NCI-H2171 (cell line): Measurements from ENCODE around the gene PCBP3.
A peak's percentile ranks its signal among the peaks of the same experiment; 100 is the strongest.
"Not testable (repeated sequence)": the region's sequence is repeated elsewhere in the genome, so short reads cannot be mapped to it uniquely, and the experiment has no call there.

Experiments
- DNase-seq: peaks from one replicate; lab custom pipeline; 2025; lab: John Stamatoyannopoulos, UW

The PCBP3 gene

GRCh38 chr21:45945066-45945867 lies 301.7 kb downstream of the PCBP3 start:
- no peak for DNase-seq

- DNase-seq: no peak
Observed at GRCh38 chr21:45945868-45946210, 302.3 kb downstream of the PCBP3 start.

DNA sequence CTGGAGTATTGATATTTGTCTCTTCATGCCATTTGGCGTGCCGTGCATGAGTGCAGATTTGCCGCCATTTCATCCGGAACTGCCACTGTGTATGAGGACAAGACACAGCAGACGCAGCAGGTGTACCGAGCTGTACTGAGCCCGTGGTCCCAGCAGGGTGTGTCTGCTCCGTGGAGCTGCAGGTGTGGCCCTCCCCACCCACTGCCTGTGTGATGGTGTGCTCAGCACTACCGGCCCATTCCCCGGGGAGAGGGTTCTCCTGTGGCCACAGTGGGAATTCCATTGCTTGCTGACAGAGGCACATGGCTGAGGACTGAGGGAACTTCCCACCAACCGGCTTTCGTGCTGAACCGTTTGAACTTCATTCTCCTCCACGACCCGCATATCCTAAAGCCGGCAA lies 303.8 kb downstream of the PCBP3 start:
- no peak for DNase-seq

GRCh38 chr21:45947716-45948255 lies 304.3 kb downstream of the PCBP3 start:
- DNase-seq: no peak

GRCh38 chr21:45948576-45949141 lies 305.1 kb downstream of the PCBP3 start:
- DNase-seq: no peak

DNA sequence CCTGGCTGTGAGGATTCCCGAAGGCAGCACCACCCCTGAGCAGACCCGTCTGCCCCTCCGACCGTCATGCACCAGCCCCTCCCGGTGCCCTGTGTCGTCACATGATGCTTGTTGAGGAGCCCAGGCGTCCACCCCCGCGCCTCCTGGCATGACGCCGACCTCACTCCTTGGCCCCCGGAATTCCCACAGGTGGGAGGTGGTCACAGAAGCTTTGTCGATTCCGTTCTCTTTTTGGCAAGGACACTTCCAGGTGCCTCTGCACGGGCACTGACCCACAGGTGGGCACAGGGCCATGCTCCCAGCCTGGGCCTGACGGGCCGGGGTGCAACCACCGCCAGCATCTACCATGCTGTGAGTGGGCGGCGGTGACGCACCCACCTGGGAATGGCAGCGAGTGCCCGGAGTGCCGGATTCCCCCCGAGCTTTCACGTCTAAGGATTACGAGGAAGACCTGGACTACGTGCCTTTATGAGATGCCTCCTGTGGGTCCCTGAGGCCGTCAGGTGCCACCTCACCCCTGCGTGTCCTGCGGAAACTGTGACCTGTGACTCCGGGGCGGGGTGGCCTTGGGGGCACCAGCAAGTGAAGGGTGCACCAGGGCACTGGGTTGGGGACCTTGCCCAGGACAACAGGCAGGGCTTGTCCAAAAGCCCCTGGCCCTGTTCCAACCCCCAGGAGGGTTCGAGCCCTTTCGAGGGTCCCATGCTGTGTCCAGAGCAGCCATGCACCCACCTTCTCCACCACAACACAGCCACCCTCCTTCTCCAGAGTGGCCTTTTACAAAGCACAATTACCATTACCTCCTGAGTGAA lies 306.6 kb downstream of the PCBP3 start:
- DNase-seq: no peak

DNA sequence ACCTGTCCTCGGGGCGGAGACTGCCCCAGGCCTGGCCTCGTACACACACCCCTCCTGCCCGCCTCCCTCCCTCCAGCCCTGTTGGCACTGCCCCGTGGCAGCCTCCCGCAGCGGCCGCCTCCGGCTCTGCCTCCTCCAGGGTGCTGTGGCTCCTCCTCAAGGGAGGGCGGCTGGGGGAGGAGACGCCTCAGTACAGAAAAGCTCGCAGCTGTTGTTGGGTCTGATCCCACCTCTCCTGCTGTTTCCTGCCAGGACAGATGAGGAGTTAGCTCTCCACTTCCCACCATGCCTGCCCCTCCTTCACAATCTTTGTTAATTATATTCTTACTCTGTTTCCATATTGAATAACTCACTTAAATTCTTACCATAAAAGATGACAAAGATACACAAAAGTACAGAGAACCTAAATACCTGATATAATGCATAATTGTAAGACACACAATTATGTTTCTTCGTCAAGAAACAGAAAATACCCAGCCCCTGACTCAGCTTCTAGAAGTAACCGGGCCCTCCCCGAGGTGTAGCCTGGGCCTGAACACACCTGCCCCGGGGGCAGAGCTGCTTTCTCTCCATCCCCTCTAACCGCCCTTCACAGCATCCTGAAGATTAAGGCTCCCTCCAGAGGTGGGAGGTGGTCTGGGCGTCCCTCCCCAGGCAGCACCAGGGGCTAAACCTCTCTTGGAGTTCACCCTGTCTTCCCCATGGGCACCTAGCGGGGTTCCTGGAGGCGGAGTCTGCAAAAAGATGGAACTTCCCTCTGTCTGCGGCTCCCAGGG lies 307.4 kb downstream of the PCBP3 start:
- DNase-seq: peak; percentile 90

DNA sequence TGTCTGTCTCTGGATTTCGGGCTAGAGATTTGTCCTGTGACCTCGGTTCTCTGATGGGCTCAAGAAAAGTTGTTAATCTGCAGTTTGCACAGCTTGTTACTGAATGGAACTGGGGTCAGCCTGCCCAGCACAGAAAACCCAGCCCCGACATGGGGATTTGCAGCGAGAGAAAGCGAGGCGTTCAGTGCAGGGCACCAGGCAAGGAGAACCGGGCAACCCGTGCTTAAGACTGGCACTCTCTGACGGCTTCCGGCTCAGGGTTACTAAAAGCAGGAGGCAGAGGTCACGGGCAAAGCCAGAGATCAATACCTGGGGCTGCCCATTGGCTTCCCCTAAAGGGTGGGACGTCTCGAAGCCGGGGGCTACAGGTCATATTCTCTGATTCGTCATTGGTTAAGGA lies 308.2 kb downstream of the PCBP3 start:
- DNase-seq: no peak

DNA sequence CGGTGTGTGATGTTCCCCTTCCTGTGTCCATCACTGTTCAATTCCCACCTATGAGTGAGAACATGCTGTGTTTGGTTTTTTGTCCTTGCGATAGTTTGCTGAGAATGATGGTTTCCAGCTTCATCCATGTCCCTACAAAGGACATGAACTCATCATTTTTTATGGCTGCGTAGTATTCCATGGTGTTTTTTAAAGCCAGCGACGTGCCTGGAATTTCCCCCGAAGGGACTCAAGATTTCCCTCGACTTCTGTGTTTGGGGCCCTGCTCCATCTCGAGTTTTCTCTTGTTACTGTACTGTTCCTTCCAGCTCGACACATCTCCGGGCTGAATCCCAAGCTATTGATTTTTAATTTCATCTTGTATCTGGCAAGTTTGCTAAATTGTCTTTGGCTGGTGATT lies 309.0 kb downstream of the PCBP3 start:
- DNase-seq: not testable (repeated sequence)

- no peak for DNase-seq
Observed at GRCh38 chr21:45952974-45953373, 309.4 kb downstream of the PCBP3 start.

DNA sequence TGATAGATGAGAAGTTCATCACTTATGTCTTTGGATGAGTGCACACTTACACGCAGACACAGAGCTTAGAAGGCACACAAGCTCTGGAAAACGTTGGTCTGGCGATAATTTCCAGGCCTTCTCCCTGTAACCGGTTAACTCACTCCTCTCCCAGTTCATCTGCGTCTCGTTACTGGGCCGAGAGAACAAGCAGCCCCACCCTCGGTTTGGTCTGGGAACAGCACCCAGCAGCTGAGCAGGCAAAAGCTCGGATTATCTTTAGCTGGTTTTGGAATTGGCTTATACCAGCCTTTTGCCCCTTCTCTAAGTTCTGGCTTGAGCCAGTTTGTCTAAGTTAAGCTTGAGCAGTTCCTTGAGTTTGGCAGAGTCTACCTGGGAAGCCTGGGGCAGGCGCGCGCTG lies 310.7 kb downstream of the PCBP3 start:
- no peak for DNase-seq

GRCh38 chr21:45954921-45955320 lies 311.4 kb downstream of the PCBP3 start:
- no peak for DNase-seq

GRCh38 chr21:45957551-45957950 lies 314.0 kb downstream of the PCBP3 start:
- no peak for DNase-seq

- DNase-seq: no peak
Observed at GRCh38 chr21:45957981-45958600, 314.6 kb downstream of the PCBP3 start.

DNA sequence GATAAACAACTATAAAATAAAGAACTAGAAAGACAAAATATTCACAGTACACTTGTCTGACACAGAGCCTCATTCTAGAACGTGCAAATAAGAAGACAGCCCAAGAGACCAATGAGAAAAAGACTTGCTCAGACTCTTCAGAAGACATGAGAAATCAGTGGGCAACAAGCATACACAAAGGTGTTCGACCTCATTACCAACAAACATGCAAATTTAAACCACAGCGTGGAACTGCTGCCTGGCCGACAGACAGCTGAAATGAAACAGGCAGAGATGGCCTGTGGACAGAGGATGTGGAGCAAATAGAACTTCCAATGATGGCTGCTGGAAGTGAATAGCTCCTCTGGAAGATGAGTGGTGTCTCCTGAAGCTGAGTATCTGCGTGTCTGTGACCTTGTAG lies 315.7 kb downstream of the PCBP3 start:
- no peak for DNase-seq

GRCh38 chr21:45959779-45960390 lies 316.4 kb downstream of the PCBP3 start:
- no peak for DNase-seq

DNA sequence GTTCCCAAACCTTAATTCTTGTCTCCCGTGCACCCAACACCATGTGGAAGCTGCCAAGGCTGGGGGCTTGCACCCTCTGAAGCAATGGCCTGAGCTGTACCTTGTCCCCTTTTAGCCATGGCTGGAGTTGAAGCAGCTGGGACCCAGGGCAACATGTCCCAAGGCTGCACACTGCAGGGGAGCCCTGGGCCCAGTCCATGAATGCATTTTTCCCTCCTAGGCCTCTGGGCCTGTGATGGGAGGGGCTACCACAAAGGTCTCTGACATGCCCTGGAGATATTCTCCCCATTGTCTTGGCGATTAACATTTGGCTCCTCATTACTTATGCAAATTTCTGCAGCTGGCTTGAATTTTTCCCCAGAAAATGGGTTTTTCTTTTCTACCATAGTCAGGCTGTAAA lies 317.9 kb downstream of the PCBP3 start:
- not testable (repeated sequence) for DNase-seq

GRCh38 chr21:45962531-45963231 lies 319.2 kb downstream of the PCBP3 start:
- no peak for DNase-seq

GRCh38 chr21:45963232-45963570 lies 319.7 kb downstream of the PCBP3 start:
- no peak for DNase-seq

- DNase-seq: no peak
Observed at GRCh38 chr21:45964649-45965048, 321.1 kb downstream of the PCBP3 start.
